Omental fat pad (tissue), 4 donors: ENCODE measurements around the gene OLFML2A. TPM values are rescaled to one million over a fixed set of nuclear protein-coding genes. Genes with fewer than 3 reads are reported as not detected.

ENCODE experiments used
- ATAC-seq: fragments of 150-250 bp; one replicate; pipeline ENCODE4 v1.9.1; 2016; ENCODE audit warnings: mild to moderate bottlenecking, moderate library complexity; ENCODE audit not compliant: low FRiP score
- DNase-seq: peaks from one replicate; pipeline ENCODE4 v3.0.0-alpha.2; 2019; ENCODE audit warnings: low spot score
- CTCF ChIP-seq, 3 donors: fragments of 450-650 bp; IDR thresholded peaks; one replicate each; pipeline ENCODE4 v1.5.1; 2016 to 2017; ENCODE audit warnings: antibody characterized with exemption in 3 of 3, mild to moderate bottlenecking in 3 of 3, moderate library complexity in 2 of 3
- total RNA-seq, 4 donors: library from RNA; depleted of rRNA; stranded (reverse); fragments of >200 nt; gene quantifications; one replicate each; pipeline ENCODE4 v1.1.0, GENCODE V29; 2016

Gene OLFML2A
- total RNA-seq, 4 donors from 2014 or later, result 6.0 to 62.6 (median 10.8) TPM

- ATAC-seq (no peak), DNase-seq (no peak)
- TF ChIP-seq CTCF (IDR thresholded peaks at IDR 0.05), result no peak
Observed at GRCh38 chr9:124849801-124850200, 72.9 kb downstream of the OLFML2A start.

GRCh38 chr9:124852121-124852828 lies 75.3 kb downstream of the OLFML2A start:
- ATAC-seq, result no peak
- DNase-seq, result no peak
- no peak for TF ChIP-seq CTCF (IDR thresholded peaks at IDR 0.05)

- TF ChIP-seq CTCF (IDR thresholded peaks at IDR 0.05), result peak in 2 of 3 donors; percentile 70 to 91
- DNase-seq (peak; percentile 58), ATAC-seq (peak; percentile 86)
Observed at GRCh38 chr9:124852829-124853531, 76.0 kb downstream of the OLFML2A start, which contains the start of gene WDR38. TSS of gene WDR38 (plus strand) at chr9:124853460. CDS start at chr9:124853532, 72 bp downstream.

GRCh38 chr9:124853605-124854143 lies 76.7 kb downstream of the OLFML2A start:
- no peak for TF ChIP-seq CTCF (IDR thresholded peaks at IDR 0.05)
- DNase-seq (no peak), ATAC-seq (peak; percentile 11)

GRCh38 chr9:124854161-124854560 lies 77.2 kb downstream of the OLFML2A start:
- ATAC-seq, result no peak
- no peak for TF ChIP-seq CTCF (IDR thresholded peaks at IDR 0.05)
- DNase-seq, result no peak

GRCh38 chr9:124854822-124855221 lies 77.9 kb downstream of the OLFML2A start:
- DNase-seq (no peak), ATAC-seq (no peak)
- no peak for TF ChIP-seq CTCF (IDR thresholded peaks at IDR 0.05)
